Measurements from ENCODE around the gene BRD9. TPM values are rescaled to one million over a fixed set of nuclear protein-coding genes. Genes with fewer than 3 reads are reported as not detected.

BRD9 gene
- total RNA-seq, 1 donor from 2014 or later = 23.6 TPM

- Histone ChIP-seq H3K4me1 (peaks cover 10% of the 10 kb centered on the region), H3K4me3 (no peak overlapping the region), H3K27ac (replicated peaks) (no peak overlapping the region), H3K36me3 (no peaks in the 10 kb centered on the region), H3K27me3 (ENCODE audit: low read depth) (peaks cover 16% of the 10 kb centered on the region), H3K9me3 (replicated peaks) (no peaks in the 10 kb centered on the region)
- no peak for DNase-seq
- intact Hi-C loops (cut with micrococcal nuclease) = no loop called here
- TF ChIP-seq, protein P1, sequence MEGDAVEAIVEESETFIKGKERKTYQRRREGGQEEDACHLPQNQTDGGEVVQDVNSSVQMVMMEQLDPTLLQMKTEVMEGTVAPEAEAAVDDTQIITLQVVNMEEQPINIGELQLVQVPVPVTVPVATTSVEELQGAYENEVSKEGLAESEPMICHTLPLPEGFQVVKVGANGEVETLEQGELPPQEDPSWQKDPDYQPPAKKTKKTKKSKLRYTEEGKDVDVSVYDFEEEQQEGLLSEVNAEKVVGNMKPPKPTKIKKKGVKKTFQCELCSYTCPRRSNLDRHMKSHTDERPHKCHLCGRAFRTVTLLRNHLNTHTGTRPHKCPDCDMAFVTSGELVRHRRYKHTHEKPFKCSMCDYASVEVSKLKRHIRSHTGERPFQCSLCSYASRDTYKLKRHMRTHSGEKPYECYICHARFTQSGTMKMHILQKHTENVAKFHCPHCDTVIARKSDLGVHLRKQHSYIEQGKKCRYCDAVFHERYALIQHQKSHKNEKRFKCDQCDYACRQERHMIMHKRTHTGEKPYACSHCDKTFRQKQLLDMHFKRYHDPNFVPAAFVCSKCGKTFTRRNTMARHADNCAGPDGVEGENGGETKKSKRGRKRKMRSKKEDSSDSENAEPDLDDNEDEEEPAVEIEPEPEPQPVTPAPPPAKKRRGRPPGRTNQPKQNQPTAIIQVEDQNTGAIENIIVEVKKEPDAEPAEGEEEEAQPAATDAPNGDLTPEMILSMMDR (IDR thresholded peaks at IDR 0.05; ENCODE audit: borderline replicate concordance) = no peak
These were observed 40.6 kb downstream of the BRD9 start for GRCh38 chr5:852018-852417.

DNA sequence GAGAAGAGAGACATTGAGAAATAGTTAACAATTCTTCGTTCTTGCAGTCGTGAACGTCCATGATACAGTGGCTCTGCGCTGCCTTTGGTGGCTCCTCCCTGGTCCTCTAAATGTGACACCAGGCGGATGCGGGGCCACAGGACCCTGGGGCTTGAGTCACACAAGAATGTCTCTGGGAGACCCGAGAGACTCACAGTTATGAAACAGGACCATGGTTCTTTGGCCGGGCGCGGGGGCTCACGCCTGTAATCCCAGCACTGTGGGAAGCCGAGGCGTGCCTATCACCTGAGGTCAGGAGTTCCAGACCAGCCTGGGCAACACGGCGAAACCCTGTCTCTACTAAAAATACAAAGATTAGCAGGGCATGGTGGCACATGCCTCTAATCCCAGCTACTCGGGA is 41.0 kb downstream of the BRD9 start:
- H3K27ac ChIP-seq (replicated peaks) = no peak overlapping the region
- H3K9me3 ChIP-seq (replicated peaks) = no peaks in the 10 kb centered on the region
- TF ChIP-seq, protein P1 (IDR thresholded peaks at IDR 0.05; ENCODE audit: borderline replicate concordance) = no peak
- H3K27me3 ChIP-seq (ENCODE audit: low read depth) = peaks cover 16% of the 10 kb centered on the region
- no peaks in the 10 kb centered on the region for H3K36me3 ChIP-seq
- DNase-seq = peak; percentile 9
- intact Hi-C loops (cut with micrococcal nuclease) = no loop called here
- peaks cover 10% of the 10 kb centered on the region for H3K4me1 ChIP-seq
- H3K4me3 ChIP-seq = no peak overlapping the region

GRCh38 chr5:851076-851475 is 41.5 kb downstream of the BRD9 start:
- H3K4me3 ChIP-seq = peak overlapping the region; percentile 63
- intact Hi-C loops (cut with micrococcal nuclease) = no loop called here
- no peaks in the 10 kb centered on the region for H3K9me3 ChIP-seq (replicated peaks)
- peaks cover 16% of the 10 kb centered on the region for H3K27me3 ChIP-seq (ENCODE audit: low read depth)
- no peak for DNase-seq
- TF ChIP-seq, protein P1 (IDR thresholded peaks at IDR 0.05; ENCODE audit: borderline replicate concordance) = no peak
- H3K36me3 ChIP-seq = no peaks in the 10 kb centered on the region
- peaks cover 10% of the 10 kb centered on the region for H3K4me1 ChIP-seq
- H3K27ac ChIP-seq (replicated peaks) = peak overlapping the region; percentile 56

- H3K4me1 ChIP-seq = peaks cover 10% of the 10 kb centered on the region
- no peaks in the 10 kb centered on the region for H3K36me3 ChIP-seq
- H3K9me3 ChIP-seq (replicated peaks) = no peaks in the 10 kb centered on the region
- H3K27me3 ChIP-seq (ENCODE audit: low read depth) = peaks cover 16% of the 10 kb centered on the region
- TF ChIP-seq, protein P1 (IDR thresholded peaks at IDR 0.05; ENCODE audit: borderline replicate concordance) = no peak
- peak; percentile 73 for DNase-seq
- peak within 1 kb of the TSS; percentile 72 for H3K27ac ChIP-seq (replicated peaks)
- H3K4me3 ChIP-seq = peak within 1 kb of the TSS; percentile 63
- intact Hi-C loops (cut with micrococcal nuclease) = no loop called here
These were observed 42.0 kb downstream of the BRD9 start, which contains the start of gene ZDHHC11 for GRCh38 chr5:850511-851006. ZDHHC11 (minus strand) TSS chr5:850986; CDS start chr5:850602, 384 bp downstream.

GRCh38 chr5:849651-850301 is 42.8 kb downstream of the BRD9 start:
- H3K4me1 ChIP-seq = peaks cover 10% of the 10 kb centered on the region
- H3K9me3 ChIP-seq (replicated peaks) = no peaks in the 10 kb centered on the region
- TF ChIP-seq, protein P1 (IDR thresholded peaks at IDR 0.05; ENCODE audit: borderline replicate concordance) = no peak
- H3K36me3 ChIP-seq = no peaks in the 10 kb centered on the region
- peak overlapping the region; percentile 72 for H3K27ac ChIP-seq (replicated peaks)
- H3K27me3 ChIP-seq (ENCODE audit: low read depth) = peaks cover 16% of the 10 kb centered on the region
- peak overlapping the region; percentile 63 for H3K4me3 ChIP-seq
- DNase-seq = peak; percentile 31
- intact Hi-C loops (cut with micrococcal nuclease) = no loop called here

Measured in left ventricle myocardium inferior (tissue), 1 donor.